GM19324 (cell line): ENCODE measurements around the gene SPATA18.
"Not testable (repeated sequence)": the region's sequence is repeated elsewhere in the genome, so short reads cannot be mapped to it uniquely, and the experiment has no call there.

Source experiments
- ATAC-seq: cut with Tn5 transposase; IDR thresholded peaks from one replicate; pipeline ENCODE4 v1.9.1; 2021; ENCODE audit warnings: mild to moderate bottlenecking, moderate library complexity; ENCODE audit not compliant: unreplicated experiment, low FRiP score

The SPATA18 gene

DNA sequence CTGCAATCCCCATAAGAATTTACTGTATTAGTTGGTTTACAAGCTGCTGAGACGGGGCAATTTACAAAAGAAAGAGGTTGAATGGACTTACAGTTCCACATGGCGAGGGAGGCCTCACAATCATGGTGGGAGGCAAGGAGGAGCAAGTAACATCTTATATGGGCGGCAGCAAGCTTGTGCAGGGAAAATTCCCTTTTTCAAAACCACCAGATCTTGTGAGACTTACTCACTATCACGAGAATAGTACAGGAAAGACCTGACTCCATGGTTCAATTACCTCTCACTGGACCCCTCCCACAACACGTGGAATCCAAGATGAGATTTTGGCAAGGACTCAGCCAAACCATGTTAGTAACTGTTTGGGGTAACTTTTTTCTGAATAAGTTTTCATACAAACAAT is 1.8 kb upstream of the SPATA18 start:
- ATAC-seq: no peak

DNA sequence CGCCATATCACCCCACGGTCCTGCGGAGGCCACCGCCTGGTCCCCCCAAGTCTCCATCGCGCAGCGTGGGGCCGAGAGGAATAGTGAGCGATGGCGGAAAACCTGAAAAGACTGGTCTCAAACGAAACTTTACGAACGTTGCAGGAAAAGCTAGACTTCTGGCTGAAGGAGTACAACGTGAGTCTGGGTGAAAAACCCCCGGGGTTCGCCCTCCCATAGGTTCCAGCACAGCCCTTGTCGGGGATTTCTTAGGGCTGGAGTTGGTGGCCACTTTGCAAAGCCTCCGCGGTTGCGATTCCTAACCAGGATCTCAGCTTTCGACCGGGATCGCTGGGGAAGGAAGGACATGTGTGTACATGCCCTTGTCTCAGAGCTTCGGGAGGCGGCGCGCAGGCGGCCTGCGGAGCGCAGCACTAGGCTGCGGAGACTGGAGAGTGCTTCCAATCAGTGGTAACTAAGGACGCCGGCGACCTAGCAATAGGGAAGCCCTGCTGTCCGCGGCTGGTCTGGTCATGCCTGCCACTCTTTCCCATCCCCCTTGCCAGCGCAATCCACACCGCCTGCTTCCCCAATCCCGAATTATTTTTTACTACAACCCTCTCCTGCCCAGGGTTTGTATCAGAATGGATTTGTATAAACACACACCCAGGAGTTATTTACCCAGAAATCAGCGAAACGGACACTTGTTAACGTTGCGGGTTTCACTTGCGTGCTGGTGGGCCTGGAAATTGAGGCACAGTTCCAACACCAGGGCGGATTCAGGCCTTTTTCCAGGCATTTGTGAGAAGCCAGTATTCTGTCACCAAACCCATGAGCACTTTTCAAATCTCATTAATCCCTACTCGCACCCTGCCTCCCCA is 741 bp downstream of the SPATA18 start:
- no peak for ATAC-seq

DNA sequence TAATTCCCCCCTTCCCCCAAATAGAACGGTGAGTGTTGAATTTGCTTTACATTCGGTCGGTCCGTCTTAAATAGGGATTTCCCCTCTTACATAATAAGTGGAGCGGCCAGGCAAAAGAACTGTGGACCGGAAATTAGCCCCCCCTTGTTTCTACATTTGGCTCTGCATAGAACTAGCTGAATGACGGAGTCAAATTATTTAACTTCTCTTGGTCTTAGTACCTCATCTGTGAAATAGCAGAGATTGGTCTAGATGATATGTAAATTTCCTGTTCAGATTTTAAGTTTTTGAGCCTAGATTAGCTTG is 1.3 kb downstream of the SPATA18 start:
- ATAC-seq: peak; percentile 39

GRCh38 chr4:52054254-52054653 is 3.1 kb downstream of the SPATA18 start:
- no peak for ATAC-seq

DNA sequence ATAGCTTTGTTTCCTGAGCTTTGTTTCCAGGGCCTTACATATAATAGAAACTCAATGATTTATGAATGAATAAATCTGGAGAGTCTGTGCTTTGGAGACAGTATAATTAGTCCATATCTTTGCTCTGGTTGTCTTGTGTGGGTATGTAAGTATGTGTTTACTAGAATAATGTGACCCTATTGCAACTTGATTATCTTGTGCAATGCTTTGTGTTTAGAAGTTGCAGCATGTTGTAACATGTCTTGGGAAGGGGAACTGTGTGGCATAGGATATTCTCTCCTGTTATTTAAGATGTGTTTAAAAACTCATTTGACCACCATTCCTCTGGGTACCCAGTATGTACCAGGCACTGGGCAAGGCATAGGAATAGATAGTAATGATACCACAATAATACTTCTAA is 6.1 kb downstream of the SPATA18 start:
- ATAC-seq: no peak

- ATAC-seq: no peak
These were observed 7.2 kb downstream of the SPATA18 start for GRCh38 chr4:52058275-52058674.

DNA sequence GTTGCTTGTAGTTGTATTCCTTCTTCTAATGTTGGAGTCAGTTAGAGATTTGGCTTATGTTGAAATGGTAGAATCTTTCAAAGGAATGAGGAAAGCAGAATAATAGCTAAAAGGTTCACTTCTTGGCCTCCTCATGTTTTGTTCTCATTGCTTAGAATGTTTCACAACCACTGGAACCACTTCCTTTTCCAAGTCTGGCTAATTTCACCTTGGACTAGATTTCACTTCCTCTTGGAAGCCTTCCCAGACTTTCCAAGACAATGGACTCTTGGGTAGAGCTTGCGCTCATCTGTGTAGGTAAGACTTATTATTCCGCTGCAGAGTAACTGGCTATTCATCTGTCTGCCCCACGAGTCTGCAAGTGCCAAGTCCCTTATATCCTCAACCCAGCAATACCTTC is 8.3 kb downstream of the SPATA18 start:
- ATAC-seq: no peak

- ATAC-seq: no peak
These were observed 18.5 kb downstream of the SPATA18 start for GRCh38 chr4:52069571-52069970.

DNA sequence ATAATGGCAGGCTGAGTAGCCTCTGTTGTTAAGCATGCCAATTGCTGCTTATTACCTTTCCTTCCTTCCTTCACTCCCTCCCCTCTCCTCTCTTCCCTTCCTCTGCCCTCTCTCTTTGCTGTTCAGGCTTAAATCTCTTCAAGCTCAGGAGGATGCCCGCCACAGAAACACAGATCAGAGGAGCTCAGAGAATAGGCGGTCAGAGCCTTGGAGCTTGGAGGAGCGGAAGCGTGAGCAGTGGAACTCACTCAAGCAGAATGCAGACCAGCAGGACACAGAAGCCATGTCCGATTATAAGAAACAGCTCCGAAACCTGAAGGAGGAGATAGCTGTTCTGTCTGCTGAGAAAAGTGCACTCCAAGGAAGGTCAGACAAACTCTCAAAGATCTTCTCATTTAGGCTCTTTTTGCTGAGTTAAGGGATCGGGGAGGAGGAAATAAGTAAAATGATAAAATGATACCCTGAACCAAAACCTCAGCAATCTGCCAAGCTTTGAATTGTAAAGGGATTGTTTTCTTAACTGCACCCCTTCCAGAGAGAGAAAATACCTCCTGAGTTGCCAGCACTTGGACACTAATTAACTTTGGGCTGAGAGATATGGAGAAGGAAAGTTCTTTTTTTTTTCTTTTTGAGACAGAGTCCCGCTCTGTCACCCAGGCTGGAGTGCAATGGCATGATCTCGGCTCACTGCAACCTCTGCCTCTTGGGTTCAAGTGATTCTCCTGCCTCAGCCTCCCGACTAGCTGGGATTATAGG is 20.9 kb downstream of the SPATA18 start:
- ATAC-seq: no peak

GRCh38 chr4:52076731-52077130 is 25.6 kb downstream of the SPATA18 start:
- ATAC-seq: no peak

GRCh38 chr4:52079659-52080058 is 28.6 kb downstream of the SPATA18 start:
- no peak for ATAC-seq

- ATAC-seq: no peak
These were observed 30.1 kb downstream of the SPATA18 start for GRCh38 chr4:52081216-52081615.

DNA sequence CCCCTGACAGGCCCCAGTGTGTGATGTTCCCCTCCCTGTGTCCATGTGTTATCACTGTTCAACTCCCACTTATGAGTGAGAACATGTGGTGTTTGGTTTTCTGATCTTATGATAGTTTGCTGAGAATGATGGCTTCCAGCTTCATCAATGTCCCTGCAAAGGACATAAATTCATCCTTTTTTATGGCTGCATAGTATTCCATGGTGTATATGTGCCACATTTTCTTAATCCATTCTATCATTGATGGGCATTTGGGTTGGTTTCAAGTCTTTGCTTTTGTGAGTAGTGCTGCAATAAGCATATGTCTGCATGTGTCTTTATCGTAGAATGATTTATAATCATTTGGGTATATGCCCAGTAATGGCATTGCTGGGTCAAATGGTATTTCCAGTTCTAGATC is 35.3 kb downstream of the SPATA18 start:
- ATAC-seq: not testable (repeated sequence)

DNA sequence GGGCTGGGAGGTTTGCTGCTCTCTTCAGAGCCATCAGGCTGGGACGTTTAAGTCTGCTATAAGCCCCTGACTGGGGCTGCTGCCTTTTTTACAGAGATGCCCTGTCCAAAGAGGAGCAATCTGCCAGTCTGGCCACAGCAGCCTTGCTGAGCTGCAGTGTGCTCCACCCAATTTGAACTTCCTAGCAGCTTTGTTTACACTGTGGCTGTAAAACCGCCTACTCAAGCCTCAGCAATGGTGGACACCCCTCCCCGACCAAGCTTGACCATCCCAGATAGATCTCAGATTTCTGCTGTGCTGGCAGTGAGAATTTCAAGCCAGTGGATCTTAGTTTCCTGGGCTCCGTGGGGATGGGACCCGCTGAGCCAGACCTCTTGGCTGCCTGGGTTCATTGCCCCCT is 40.7 kb downstream of the SPATA18 start:
- ATAC-seq: no peak

DNA sequence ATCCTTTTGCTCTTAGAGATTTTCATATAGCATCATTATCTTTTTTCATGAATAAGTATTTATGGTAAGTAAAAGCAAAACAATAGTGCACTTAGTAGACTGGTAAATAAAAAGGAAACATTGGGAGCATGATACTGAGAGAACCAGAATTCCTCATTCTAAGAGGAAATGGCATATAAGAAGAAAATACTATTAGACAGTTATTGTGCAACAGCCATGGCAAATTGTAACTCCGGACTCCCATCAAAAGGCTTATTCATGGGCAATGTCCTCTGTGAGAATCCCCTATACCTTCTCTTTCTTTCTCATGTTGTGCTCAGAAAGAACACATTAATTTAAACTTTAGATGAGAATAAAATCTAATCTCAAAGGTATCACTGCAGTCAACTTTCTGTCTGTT is 42.4 kb downstream of the SPATA18 start:
- no peak for ATAC-seq

GRCh38 chr4:52094376-52095145 is 43.5 kb downstream of the SPATA18 start:
- ATAC-seq: no peak

- no peak for ATAC-seq
These were observed 44.3 kb downstream of the SPATA18 start for GRCh38 chr4:52095374-52095773.

- no peak for ATAC-seq
These were observed 44.9 kb downstream of the SPATA18 start for GRCh38 chr4:52096048-52096447.

- ATAC-seq: no peak
These were observed 47.5 kb downstream of the SPATA18 start for GRCh38 chr4:52098618-52099017.

DNA sequence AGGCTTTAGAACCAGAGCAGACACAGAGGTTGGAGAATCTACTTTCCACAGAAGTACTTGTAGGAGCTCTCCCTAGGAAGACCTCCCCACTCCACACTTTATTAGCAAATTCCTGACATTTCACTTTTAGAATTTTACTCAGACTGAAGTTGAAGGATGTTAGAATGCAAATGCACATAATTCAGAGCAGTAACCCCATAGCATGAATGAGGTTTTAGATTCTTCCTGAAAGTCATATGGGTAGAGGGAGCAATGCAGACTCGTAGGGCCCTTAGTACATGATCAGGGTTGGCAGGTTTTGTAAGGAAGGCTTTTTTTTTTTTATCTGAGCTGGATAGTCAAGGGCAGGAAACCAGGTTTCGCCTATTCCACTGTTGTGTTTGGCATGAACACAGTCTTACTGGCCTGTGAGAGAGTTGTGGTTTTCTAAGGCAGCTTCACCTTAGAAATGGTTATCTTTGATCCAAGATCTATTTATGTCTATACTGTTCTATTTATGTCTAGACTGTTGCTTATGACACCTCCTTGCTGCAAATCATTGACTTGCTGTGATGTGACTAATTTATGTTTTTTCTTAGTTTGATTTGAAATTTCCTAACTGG is 48.9 kb downstream of the SPATA18 start:
- no peak for ATAC-seq

- no peak for ATAC-seq
These were observed 51.5 kb downstream of the SPATA18 start for GRCh38 chr4:52102587-52102986.
